Skeletal muscle tissue (tissue), 4 donors: Measurements from ENCODE around the gene CYTL1. TPM values are rescaled to one million over a fixed set of nuclear protein-coding genes. Genes with fewer than 3 reads are reported as not detected.

Experiments used
- H3K27ac ChIP-seq: one replicate; pipeline ENCODE4 v1.7.0; 2013; ENCODE audit warnings: mild to moderate bottlenecking, low read depth, low read length, inconsistent platforms
- H3K27me3 ChIP-seq, 3 donors: one replicate each; pipeline ENCODE4 v1.7.0; 2013; ENCODE audit warnings: low read length in 3 of 3; ENCODE audit not compliant: control insufficient read depth in 3 of 3, insufficient read depth in 3 of 3
- H3K36me3 ChIP-seq, 3 donors: one replicate each; pipeline ENCODE4 v1.7.0; 2013; ENCODE audit warnings: low read length in 3 of 3; ENCODE audit not compliant: control insufficient read depth in 3 of 3, insufficient read depth in 3 of 3
- H3K4me1 ChIP-seq, 3 donors: one replicate each; pipeline ENCODE4 v1.7.0; 2013; ENCODE audit warnings: low read length in 3 of 3, mild to moderate bottlenecking in 3 of 3; ENCODE audit not compliant: control insufficient read depth in 3 of 3, insufficient read depth in 3 of 3
- H3K4me3 ChIP-seq, 3 donors: one replicate each; pipeline ENCODE4 v1.7.0; 2013; ENCODE audit warnings: low read length in 3 of 3
- H3K9ac ChIP-seq, 3 donors: one replicate each; pipeline ENCODE4 v1.7.0; 2013; ENCODE audit warnings: low read length in 3 of 3, mild to moderate bottlenecking in 3 of 3, moderate library complexity in 2 of 3, low read depth in 1 of 3
- H3K9me3 ChIP-seq, 3 donors: one replicate each; pipeline ENCODE4 v1.7.0; 2013; ENCODE audit warnings: low read length in 3 of 3; ENCODE audit not compliant: control insufficient read depth in 3 of 3
- total RNA-seq: library from RNA; depleted of rRNA; stranded (reverse); fragments of >200 nt; gene quantifications from one replicate; pipeline ENCODE4 v1.2.3, GENCODE V29; 2014
- donor health status: Osteomylitis.

CYTL1 gene
- total RNA-seq, 1 donor from 2014 or later, result 2.1 TPM

DNA sequence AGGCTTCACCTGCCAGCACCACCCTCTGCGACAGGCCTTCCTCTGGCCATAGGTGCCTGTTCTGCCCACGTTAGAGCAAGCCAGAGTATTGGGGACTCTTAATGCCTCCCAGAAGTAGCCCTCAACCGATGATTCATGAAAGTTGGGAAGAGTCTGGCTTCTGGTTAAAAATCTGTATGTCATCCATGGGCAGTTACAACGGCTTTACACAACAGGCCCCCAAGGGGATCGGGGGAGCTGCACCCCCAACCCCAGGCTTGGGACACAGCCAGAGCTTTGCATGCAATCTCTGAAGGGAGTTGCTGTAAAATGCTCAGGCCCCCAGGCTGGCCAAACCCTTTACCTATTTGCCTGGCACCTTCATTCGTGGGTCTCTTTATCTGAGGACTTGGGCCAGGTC lies 5.4 kb upstream of the CYTL1 start:
- no peaks in the 10 kb centered on the region for H3K36me3 ChIP-seq
- peak overlapping the region; percentile 48 for H3K27ac ChIP-seq
- no peak overlapping the region for H3K4me3 ChIP-seq
- peaks cover 0 to 5% (median 2%) of the 10 kb centered on the region in 3 donors for H3K27me3 ChIP-seq
- H3K9me3 ChIP-seq, result peaks cover 2 to 5% (median 2%) of the 10 kb centered on the region in 3 donors
- H3K9ac ChIP-seq, result no peak overlapping the region
- H3K4me1 ChIP-seq, result no peaks in the 10 kb centered on the region

- Histone ChIP-seq H3K4me3 (no peak overlapping the region), H3K4me1 (peaks cover 0 to 2% (median 0%) of the 10 kb centered on the region in 3 donors), H3K27me3 (peaks cover 0 to 15% (median 13%) of the 10 kb centered on the region in 3 donors), H3K27ac (no peak overlapping the region), H3K36me3 (no peaks in the 10 kb centered on the region), H3K9ac (no peak overlapping the region), H3K9me3 (peaks cover 2 to 5% (median 2%) of the 10 kb centered on the region in 3 donors)
These were observed 2.3 kb upstream of the CYTL1 start for GRCh38 chr4:5021546-5021945.

GRCh38 chr4:5020341-5020740 lies 1.1 kb upstream of the CYTL1 start:
- Histone ChIP-seq H3K4me3 (no peak overlapping the region), H3K27ac (no peak overlapping the region), H3K27me3 (peaks cover 0 to 16% (median 13%) of the 10 kb centered on the region in 3 donors), H3K9ac (no peak overlapping the region), H3K9me3 (peaks cover 2 to 5% (median 2%) of the 10 kb centered on the region in 3 donors), H3K4me1 (peaks cover 0 to 2% (median 0%) of the 10 kb centered on the region in 3 donors), H3K36me3 (no peaks in the 10 kb centered on the region)

GRCh38 chr4:5019796-5020195 lies 538 bp upstream of the CYTL1 start:
- Histone ChIP-seq H3K9ac (no peak overlapping the region), H3K9me3 (peaks cover 2 to 5% (median 2%) of the 10 kb centered on the region in 3 donors), H3K36me3 (no peaks in the 10 kb centered on the region), H3K4me3 (no peak overlapping the region), H3K4me1 (peaks cover 0 to 2% (median 0%) of the 10 kb centered on the region in 3 donors), H3K27ac (no peak overlapping the region), H3K27me3 (peaks cover 0 to 16% (median 13%) of the 10 kb centered on the region in 3 donors)

DNA sequence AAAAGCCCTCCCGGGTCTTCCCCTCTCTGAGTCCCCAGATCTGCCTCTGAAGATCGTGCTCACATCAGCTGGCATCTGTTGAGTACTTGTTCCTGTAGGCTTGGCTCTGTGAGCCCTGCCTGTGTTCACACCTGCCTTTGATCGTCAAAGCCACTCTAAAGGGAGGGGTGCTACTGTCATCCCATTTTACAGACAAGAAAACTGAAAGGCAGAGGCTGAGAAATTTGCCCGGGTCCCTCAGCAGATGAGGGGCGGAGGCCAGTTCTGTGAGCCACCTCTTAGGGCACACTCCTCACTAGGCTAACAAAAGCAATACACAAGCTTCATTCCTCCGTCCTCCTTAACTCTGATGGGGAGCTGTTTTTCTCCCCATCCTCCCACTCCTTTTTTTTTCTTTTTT lies 655 bp downstream of the CYTL1 start:
- H3K4me1 ChIP-seq, result peaks cover 0 to 2% (median 0%) of the 10 kb centered on the region in 3 donors
- H3K9me3 ChIP-seq, result peaks cover 2 to 5% (median 2%) of the 10 kb centered on the region in 3 donors
- no peaks in the 10 kb centered on the region for H3K36me3 ChIP-seq
- H3K9ac ChIP-seq, result no peak overlapping the region
- no peak overlapping the region for H3K27ac ChIP-seq
- peaks cover 2 to 17% (median 16%) of the 10 kb centered on the region in 3 donors for H3K27me3 ChIP-seq
- H3K4me3 ChIP-seq, result no peak overlapping the region

DNA sequence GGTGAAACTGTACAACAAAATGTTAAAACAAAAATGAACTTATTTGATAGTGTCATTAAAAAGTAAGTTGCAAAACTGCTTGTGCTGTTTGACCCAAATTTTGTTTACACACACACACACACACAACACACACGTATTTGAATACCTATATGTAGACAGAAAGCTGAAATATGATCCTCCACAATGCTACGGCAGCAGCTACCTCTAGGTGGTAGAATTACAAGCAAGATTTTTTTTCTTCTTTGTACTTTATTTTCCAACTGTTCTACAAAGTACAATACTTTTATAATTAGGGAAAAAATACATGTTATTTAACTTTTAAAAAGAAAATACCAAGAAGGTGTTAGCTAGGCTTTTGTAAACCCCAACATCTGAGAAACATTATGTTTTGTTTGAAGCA lies 1.2 kb downstream of the CYTL1 start:
- H3K36me3 ChIP-seq, result no peaks in the 10 kb centered on the region
- peaks cover 0 to 5% (median 2%) of the 10 kb centered on the region in 3 donors for H3K9me3 ChIP-seq
- peaks cover 0 to 2% (median 0%) of the 10 kb centered on the region in 3 donors for H3K4me1 ChIP-seq
- no peak overlapping the region for H3K27ac ChIP-seq
- H3K9ac ChIP-seq, result no peak overlapping the region
- H3K27me3 ChIP-seq, result peaks cover 2 to 17% (median 16%) of the 10 kb centered on the region in 3 donors
- no peak overlapping the region for H3K4me3 ChIP-seq

DNA sequence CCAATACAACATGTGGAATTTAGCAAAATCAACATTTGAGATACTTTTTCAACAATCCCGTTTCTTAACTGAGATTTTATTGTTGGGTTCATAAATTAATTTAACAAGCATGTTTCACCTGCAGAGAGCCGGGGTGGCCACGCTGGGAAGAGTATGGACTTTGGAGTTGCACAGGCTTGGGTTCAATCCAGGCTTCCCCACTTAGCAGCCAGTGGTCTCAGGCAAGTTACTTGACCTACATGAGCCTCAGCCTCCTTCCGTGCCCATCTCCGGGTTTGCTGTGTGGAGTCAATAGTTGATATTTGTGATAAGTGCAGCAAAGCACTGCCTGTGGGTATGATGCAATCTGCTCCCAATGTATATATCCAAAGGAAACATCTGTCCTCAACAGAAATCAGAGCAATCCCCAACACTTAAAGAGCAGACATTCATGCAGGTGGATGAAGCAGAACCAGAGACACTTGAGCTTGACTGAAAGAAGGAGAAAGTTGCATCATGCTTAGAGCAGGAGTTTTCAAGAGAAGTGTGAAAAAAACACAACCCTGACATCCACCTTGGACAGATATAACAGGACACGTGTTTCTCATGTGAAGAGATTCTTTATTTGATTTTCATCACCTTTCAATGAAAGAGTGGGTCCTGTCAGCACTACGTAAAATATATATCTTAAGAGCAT lies 5.1 kb downstream of the CYTL1 start:
- no peaks in the 10 kb centered on the region for H3K36me3 ChIP-seq
- H3K4me1 ChIP-seq, result no peaks in the 10 kb centered on the region
- peaks cover 2 to 12% (median 10%) of the 10 kb centered on the region in 3 donors for H3K27me3 ChIP-seq
- no peak overlapping the region for H3K27ac ChIP-seq
- H3K9me3 ChIP-seq, result no peaks in the 10 kb centered on the region
- H3K9ac ChIP-seq, result no peak overlapping the region
- H3K4me3 ChIP-seq, result no peak overlapping the region

- no peak overlapping the region for H3K27ac ChIP-seq
- H3K36me3 ChIP-seq, result no peaks in the 10 kb centered on the region
- H3K4me3 ChIP-seq, result no peak overlapping the region
- no peaks in the 10 kb centered on the region for H3K4me1 ChIP-seq
- peaks cover 2 to 9% (median 8%) of the 10 kb centered on the region in 3 donors for H3K27me3 ChIP-seq
- H3K9me3 ChIP-seq, result no peaks in the 10 kb centered on the region
- H3K9ac ChIP-seq, result no peak overlapping the region
These were observed 6.3 kb downstream of the CYTL1 start for GRCh38 chr4:5012958-5013357.

DNA sequence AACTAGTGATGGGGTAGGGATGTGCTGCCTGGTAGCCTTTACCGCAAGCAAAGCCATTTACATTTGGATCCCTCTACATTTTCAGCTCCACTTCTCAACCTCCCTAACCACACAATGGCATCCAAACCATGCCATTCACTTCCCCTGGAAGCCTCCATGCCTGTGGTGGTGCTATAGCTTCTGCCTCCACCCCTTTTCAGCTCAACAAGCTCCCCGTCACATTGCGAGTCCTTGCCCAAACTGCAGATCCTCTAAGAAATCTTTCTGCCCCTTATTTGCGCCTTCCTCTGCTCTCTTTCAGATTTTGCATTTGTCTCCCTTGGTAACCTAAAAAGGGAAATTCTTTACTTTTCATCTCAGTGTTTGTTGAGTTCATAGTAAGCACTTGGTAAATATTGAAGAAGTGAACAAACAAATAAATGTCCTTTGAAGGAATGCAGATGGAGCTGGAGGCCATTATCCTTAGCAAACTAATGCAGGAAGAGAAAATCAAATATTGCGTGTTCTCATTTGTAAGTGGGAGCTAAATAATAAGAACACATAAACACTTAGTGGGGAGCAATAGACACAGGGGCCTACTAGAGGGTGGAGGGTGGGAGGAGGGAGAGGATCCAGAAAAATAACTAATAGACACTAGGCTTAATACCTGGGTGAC lies 6.9 kb downstream of the CYTL1 start:
- Histone ChIP-seq H3K4me3 (no peak overlapping the region), H3K27me3 (peaks cover 2 to 9% (median 8%) of the 10 kb centered on the region in 3 donors), H3K4me1 (no peaks in the 10 kb centered on the region), H3K9me3 (no peaks in the 10 kb centered on the region), H3K9ac (no peak overlapping the region), H3K36me3 (no peaks in the 10 kb centered on the region), H3K27ac (no peak overlapping the region)

- H3K4me1 ChIP-seq, result no peaks in the 10 kb centered on the region
- no peaks in the 10 kb centered on the region for H3K9me3 ChIP-seq
- H3K9ac ChIP-seq, result no peak overlapping the region
- H3K27me3 ChIP-seq, result peaks cover 0 to 4% (median 2%) of the 10 kb centered on the region in 3 donors
- no peak overlapping the region for H3K4me3 ChIP-seq
- no peak overlapping the region for H3K27ac ChIP-seq
- H3K36me3 ChIP-seq, result no peaks in the 10 kb centered on the region
These were observed 8.3 kb downstream of the CYTL1 start for GRCh38 chr4:5010984-5011383.
